ENCODE data around the gene RHOT2. TPM values are rescaled to one million over a fixed set of nuclear protein-coding genes. Genes with fewer than 3 reads are reported as not detected.

Gene RHOT2
- total RNA-seq, 2 experiments from 2014 or later: 173 to 183 TPM

DNA sequence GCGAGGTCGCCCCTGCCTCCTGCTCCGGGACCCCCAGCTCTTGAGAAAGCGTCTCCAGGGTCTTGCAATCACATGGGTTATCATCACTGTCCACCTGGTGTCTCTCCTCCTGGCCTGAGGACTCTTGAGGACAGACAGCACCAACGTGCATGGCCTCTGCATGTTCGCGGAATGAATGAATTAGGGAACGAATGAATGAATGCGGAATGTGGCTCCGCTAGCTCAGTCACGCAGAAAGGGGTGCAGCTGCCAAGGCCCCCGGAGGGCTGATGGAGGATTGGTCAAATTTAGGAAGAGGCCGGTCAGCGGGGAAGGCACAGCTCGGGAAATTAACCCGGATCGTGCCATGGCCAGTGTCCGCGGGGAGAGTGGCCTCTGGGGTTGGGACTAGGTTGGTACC lies 34.4 kb downstream of the RHOT2 start:
- ATAC-seq (ENCODE audit: low read depth): no peak
- no peak for DNase-seq
- Mint-ChIP-seq H3K9me3 (no peaks in the 10 kb centered on the region), H3K4me3 (no peak overlapping the region), H3K4me1 (peaks cover 3% of the 10 kb centered on the region), H3K36me3 (no peaks in the 10 kb centered on the region), H3K27me3 (peaks cover 29% of the 10 kb centered on the region), H3K27ac (no peak overlapping the region)
- POLR2A ChIA-PET: no interaction called here

- H3K4me3 Mint-ChIP-seq: no peak overlapping the region
- H3K27me3 Mint-ChIP-seq: peaks cover 37% of the 10 kb centered on the region
- no peak overlapping the region for H3K27ac Mint-ChIP-seq
- ATAC-seq (ENCODE audit: low read depth): no peak
- H3K9me3 Mint-ChIP-seq: no peaks in the 10 kb centered on the region
- no peak for DNase-seq
- POLR2A ChIA-PET: no interaction called here
- H3K36me3 Mint-ChIP-seq: no peaks in the 10 kb centered on the region
- peaks cover 3% of the 10 kb centered on the region for H3K4me1 Mint-ChIP-seq
These were observed 35.5 kb downstream of the RHOT2 start for GRCh38 chr16:703406-703805.

- Mint-ChIP-seq H3K4me3 (no peak overlapping the region), H3K36me3 (no peaks in the 10 kb centered on the region), H3K27me3 (peaks cover 42% of the 10 kb centered on the region), H3K9me3 (no peaks in the 10 kb centered on the region), H3K4me1 (peaks cover 3% of the 10 kb centered on the region), H3K27ac (no peak overlapping the region)
- DNase-seq (no peak), ATAC-seq (ENCODE audit: low read depth) (no peak)
- POLR2A ChIA-PET: interaction anchor here (0.8 kb wide), 1 partner anchor 17 kb away, joined by 3 read pairs; the partner anchor contains the start of gene ANTKMT
These were observed 36.1 kb downstream of the RHOT2 start for GRCh38 chr16:704047-704446.

DNA sequence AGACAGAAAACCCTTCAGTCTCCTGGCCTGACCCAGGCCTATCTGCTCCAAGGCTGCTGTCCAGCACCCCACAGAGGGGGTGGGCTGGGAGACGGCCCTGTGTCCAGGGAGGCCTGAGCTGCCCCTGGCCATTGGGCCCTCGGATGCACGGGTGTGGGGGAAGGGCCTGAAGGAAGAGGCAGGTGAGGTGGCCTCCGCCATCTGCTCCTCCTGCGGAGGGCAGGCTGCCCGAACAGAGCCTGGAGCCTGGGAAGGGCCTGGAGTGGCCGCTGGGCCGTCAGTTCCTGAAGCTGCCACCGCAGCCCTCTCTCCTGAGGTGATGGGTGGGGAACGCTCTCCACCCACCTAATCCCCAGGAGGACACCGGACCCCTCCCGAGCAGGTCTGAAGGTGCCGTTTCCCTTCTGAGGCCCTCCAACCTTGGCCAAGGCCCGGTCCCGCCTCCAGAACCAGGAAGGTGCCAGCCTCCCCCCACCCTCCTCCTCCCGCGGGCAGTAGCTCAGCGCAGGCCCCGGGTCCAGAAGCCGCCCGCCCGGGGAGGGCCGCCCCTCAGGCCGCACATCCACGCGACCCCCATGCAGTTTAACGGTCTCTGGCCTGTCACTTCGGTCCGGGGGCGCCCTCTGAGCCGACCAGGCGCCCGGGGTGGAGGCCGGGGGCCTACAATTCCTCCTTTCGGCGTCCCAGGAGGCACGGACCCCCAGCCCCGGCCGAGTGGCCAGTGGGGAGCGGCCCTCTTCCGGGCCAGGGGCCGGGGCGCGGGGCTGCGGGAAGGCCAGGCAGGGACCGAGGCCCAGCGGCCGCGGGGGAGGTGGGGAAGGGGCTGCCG lies 36.8 kb downstream of the RHOT2 start:
- Mint-ChIP-seq H3K27me3 (peaks cover 48% of the 10 kb centered on the region), H3K4me1 (no peaks in the 10 kb centered on the region), H3K4me3 (no peak overlapping the region), H3K27ac (no peak overlapping the region), H3K9me3 (no peaks in the 10 kb centered on the region), H3K36me3 (no peaks in the 10 kb centered on the region)
- POLR2A ChIA-PET: interaction anchor here (0.8 kb wide), 1 partner anchor 16 kb away, joined by 3 read pairs; the partner anchor contains the start of gene ANTKMT
- ATAC-seq (ENCODE audit: low read depth) (no peak), DNase-seq (no peak)

DNA sequence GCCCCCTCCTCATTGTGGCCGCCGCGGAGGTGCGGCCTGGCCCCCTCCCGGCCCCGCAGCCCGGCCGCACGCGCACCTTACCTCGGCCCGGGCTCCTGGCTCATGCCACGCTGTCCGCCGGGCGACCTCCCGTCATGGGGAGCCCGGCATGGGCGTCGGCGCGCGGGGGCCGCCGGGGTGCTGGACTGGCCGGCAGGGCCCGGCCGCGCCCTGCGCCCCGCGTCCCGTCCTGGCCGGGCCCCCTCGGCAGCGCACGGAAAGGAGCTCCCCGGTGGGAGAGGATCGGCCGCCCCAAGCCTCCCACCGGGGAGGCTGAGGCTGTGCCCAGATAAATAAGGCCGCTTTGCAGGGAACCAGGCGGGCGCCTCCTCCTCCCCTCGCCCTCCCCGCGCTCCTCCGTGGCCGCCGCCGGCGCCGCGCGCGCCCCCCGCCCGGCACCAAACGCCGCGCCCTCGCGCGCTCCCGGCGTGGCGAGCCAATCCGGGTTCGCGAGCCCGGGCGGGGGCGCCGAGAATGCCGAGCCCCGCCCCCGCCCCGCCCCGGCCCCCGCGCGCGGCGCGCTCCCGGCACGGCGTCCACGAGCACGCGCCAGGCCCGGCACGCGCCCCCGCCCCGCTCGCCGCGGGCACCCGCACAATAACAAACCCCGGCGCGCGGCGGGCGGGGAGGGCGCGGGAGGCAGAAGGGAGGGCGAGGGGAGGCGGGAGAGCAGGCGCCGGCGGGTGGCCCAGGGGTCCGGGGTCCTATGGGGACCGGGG lies 37.7 kb downstream of the RHOT2 start, which contains the start of gene FBXL16:
TSS of gene FBXL16 (minus strand) at position 371 of the 758 bp plus-strand sequence. CDS start 8,396 bp downstream, outside the sequence.
- DNase-seq (no peak), ATAC-seq (ENCODE audit: low read depth) (no peak)
- H3K4me3 Mint-ChIP-seq: no peak within 1 kb of the TSS
- H3K4me1 Mint-ChIP-seq: no peaks in the 10 kb centered on the region
- H3K36me3 Mint-ChIP-seq: no peaks in the 10 kb centered on the region
- peaks cover 45% of the 10 kb centered on the region for H3K27me3 Mint-ChIP-seq
- POLR2A ChIA-PET: interaction anchor here (1.3 kb wide), 1 partner anchor 10 kb away, joined by 3 read pairs; no protein-coding TSS in a partner anchor
- no peak within 1 kb of the TSS for H3K27ac Mint-ChIP-seq
- no peaks in the 10 kb centered on the region for H3K9me3 Mint-ChIP-seq

DNA sequence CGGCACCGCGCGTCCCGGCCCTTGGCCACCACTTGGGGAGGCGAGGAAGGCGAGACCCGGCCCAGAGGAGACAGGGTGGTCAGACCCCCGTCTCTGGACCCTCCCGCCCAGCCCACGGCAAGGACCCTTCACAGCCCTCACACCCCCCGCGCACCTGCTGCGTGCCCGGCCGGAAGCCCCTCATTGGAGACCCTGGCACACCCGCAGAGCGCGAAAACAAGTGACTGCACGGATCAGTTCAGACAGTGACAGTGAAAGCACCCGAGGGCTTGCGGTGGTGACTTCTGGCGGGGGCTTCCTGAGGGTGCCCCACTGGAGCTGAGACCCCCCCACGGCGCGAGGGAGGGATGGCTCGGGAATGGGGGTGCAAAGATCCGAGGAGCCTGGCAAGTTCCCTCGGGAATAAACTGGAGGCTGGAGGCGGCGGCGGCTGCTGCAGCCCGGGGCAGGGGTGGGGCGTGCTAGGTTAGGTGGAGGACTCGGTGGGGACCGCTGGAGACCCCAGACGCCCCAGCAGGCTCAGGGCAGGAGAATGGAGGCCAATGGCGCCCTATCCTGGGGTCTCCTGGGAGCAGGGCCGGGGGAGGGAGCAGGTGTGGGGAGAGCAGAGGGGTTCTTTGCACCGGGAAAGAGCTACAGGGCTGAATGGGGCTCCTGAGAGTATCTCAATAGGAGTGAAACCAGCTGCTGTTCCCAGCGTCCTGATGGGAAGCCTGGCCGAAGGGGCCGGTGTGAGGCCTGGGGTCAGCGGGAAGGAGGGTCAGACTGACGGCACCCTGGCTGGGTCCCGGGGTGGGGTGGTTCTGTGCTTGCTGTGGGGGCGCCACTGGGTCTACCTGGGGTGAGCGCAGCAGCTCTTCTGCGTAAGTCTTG lies 38.5 kb downstream of the RHOT2 start:
- peaks cover 48% of the 10 kb centered on the region for H3K27me3 Mint-ChIP-seq
- no peak for DNase-seq
- H3K27ac Mint-ChIP-seq: no peak overlapping the region
- no peak overlapping the region for H3K4me3 Mint-ChIP-seq
- ATAC-seq (ENCODE audit: low read depth): no peak
- no peaks in the 10 kb centered on the region for H3K4me1 Mint-ChIP-seq
- POLR2A ChIA-PET: interaction anchor here (0.9 to 1.3 kb wide), 2 partner anchors 10 to 11 kb away, joined by 3 read pairs; no protein-coding TSS in a partner anchor
- no peaks in the 10 kb centered on the region for H3K36me3 Mint-ChIP-seq
- H3K9me3 Mint-ChIP-seq: no peaks in the 10 kb centered on the region

DNA sequence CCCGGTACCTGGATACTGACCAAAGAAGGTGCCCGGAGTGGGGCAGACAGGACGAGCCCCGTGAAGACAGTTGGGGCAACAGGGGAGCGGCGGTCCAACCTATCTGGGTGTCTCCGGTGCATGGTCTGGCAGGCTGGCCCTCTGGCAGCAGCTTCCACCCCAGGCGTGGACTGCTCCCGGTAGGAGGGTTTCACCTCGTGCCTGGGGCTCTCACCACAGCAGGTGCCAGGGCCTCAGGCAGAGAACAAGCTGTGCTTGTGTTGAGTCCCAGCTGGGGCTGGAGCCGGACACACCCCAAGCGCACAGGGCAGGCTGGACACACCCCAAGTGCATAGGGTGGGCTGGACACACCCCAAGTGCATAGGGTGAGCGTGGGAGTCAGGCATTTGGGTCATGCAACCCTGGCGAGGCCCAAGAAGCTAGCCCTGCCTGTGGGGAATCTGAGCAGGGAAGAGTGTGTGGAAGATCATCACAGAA lies 39.2 kb downstream of the RHOT2 start:
- no peak for DNase-seq
- no peak overlapping the region for H3K27ac Mint-ChIP-seq
- no peaks in the 10 kb centered on the region for H3K4me1 Mint-ChIP-seq
- POLR2A ChIA-PET: interaction anchor here (0.9 kb wide), 1 partner anchor 9 kb away, joined by 3 read pairs; no protein-coding TSS in a partner anchor
- no peak for ATAC-seq (ENCODE audit: low read depth)
- no peaks in the 10 kb centered on the region for H3K9me3 Mint-ChIP-seq
- peaks cover 42% of the 10 kb centered on the region for H3K27me3 Mint-ChIP-seq
- no peak overlapping the region for H3K4me3 Mint-ChIP-seq
- no peaks in the 10 kb centered on the region for H3K36me3 Mint-ChIP-seq

DNA sequence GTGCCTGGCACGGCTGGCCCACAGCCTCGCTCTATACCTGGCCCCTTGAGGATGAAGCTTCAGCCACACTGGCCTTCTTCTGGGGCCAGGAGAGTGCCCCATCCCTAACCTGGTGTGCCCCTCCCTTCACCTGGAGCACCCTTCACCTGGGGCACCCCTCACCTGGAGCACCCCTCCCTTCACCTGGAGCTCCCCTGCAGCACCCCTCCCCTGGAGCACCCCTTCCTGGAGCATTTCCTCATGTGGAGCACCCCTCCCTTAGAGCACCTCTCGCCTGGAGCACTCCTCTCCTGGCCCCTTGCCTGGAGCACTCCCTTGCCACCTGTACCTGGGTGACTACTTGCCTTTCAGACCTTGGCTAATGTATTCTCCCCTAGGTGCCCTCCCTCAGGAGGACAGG lies 40.1 kb downstream of the RHOT2 start:
- Mint-ChIP-seq H3K9me3 (no peaks in the 10 kb centered on the region), H3K4me1 (no peaks in the 10 kb centered on the region), H3K4me3 (no peak overlapping the region), H3K27ac (no peak overlapping the region), H3K27me3 (peaks cover 40% of the 10 kb centered on the region), H3K36me3 (no peaks in the 10 kb centered on the region)
- ATAC-seq (ENCODE audit: low read depth): no peak
- DNase-seq: no peak
- POLR2A ChIA-PET: interaction anchor here (1.0 kb wide), 1 partner anchor 80 kb away, joined by 4 read pairs; the partner anchor contains the start of genes CHTF18 and RPUSD1

GRCh38 chr16:708959-709358 lies 41.0 kb downstream of the RHOT2 start:
- POLR2A ChIA-PET: interaction anchor here (1.0 kb wide), 1 partner anchor 79 kb away, joined by 4 read pairs; the partner anchor contains the start of genes CHTF18 and RPUSD1
- no peak overlapping the region for H3K4me3 Mint-ChIP-seq
- no peaks in the 10 kb centered on the region for H3K4me1 Mint-ChIP-seq

DNA sequence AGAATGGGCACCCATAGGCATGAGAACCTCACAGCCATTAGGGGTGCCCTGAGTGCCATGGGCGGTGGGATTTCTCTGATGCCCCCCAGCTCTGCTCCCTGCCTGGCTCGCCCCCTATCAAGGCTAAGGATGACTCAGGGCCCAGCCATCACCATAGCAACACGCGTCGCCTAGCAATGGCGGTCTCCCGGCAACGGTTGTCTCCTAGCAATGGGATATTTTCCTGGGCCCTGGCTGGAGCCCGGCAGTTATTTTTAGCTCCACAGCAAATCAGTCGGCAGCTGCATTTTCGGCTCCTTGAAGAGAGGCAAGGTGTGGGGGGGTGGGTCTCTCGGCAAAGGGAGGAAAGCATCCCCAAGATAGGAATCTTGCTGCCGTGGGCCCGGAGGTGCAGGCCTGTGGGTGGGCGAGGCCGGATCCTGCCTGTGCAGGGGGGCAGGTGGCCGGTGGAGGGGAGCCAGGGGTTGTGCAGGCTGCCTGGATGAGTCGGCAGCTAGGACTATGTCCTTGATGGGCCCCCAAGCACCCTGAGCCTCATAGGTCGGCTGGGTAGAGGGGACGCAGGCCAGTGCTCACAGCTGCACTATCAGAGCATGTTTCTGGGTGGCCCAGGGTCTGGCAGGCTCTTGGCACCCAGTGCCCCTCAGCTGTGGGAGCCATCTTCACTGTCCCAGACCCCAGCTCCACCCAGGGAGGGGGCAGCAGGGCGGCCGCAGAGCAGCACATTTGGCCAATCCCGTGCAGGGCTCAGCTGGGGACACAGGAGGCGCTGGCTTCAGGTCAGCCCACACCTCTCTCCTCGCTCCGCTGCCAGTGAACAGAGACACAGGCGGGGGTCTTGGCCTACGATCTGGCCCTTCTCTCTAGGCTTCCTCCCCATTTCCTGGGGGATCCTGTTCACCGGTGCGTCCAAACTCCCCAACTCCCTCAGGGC lies 41.9 kb downstream of the RHOT2 start:
- Mint-ChIP-seq H3K36me3 (no peaks in the 10 kb centered on the region), H3K27me3 (peaks cover 37% of the 10 kb centered on the region), H3K4me3 (no peak overlapping the region), H3K4me1 (peaks cover 3% of the 10 kb centered on the region), H3K9me3 (no peaks in the 10 kb centered on the region), H3K27ac (no peak overlapping the region)
- DNase-seq: no peak
- no peak for ATAC-seq (ENCODE audit: low read depth)
- POLR2A ChIA-PET: interaction anchor here (0.5 kb wide), 1 partner anchor 347 kb away, joined by 3 read pairs; no protein-coding TSS in a partner anchor

More at GRCh38 chr16:708959-709358, 41.0 kb downstream of the RHOT2 start:
- ATAC-seq (ENCODE audit: low read depth) (no peak), DNase-seq (no peak)
- Mint-ChIP-seq H3K27ac (no peak overlapping the region), H3K9me3 (no peaks in the 10 kb centered on the region), H3K36me3 (no peaks in the 10 kb centered on the region), H3K27me3 (peaks cover 40% of the 10 kb centered on the region)

DNA sequence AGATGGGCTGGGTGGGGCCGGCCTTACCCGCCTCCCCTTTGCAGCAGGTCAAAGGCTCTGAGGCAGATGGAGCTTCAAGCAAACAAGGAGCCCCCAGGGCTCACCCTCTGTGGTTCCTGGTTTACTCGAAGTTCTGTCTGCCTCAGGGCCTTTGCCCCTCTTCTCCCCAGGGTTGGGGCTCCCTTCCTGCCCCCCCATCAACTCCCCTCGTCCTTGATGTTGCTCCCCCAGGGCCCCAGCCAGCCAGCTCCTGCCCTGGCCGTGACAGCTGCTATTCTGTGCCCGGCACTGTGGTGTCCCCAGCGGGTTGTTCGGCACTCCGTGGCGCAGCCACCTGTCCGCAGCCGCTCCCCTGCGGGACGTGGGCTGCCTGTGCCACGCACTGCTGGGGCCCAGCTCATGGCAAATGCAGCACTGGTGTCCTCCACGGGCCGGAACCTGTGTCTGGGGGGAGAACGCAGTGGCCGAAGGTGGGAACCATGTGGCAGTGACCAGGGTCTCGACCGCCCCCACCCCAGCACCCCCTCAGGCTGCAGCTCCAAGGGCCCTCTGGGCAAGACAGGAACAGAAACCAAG lies 42.7 kb downstream of the RHOT2 start:
- POLR2A ChIA-PET: interaction anchor here (0.5 kb wide), 1 partner anchor 347 kb away, joined by 3 read pairs; no protein-coding TSS in a partner anchor
- no peak overlapping the region for H3K4me3 Mint-ChIP-seq
- peaks cover 3% of the 10 kb centered on the region for H3K4me1 Mint-ChIP-seq
- peaks cover 37% of the 10 kb centered on the region for H3K27me3 Mint-ChIP-seq
- no peak for DNase-seq
- no peak for ATAC-seq (ENCODE audit: low read depth)
- no peak overlapping the region for H3K27ac Mint-ChIP-seq
- H3K36me3 Mint-ChIP-seq: no peaks in the 10 kb centered on the region
- no peaks in the 10 kb centered on the region for H3K9me3 Mint-ChIP-seq
